Lung (tissue), 12 donors: Measurements from ENCODE around the gene CTXN1. TPM values are rescaled to one million over a fixed set of nuclear protein-coding genes. Genes with fewer than 3 reads are reported as not detected.

Experiments used
- ATAC-seq: fragments of 200-7000 bp; cut with Tn5 transposase; one replicate; pipeline ENCODE4 v1.9.1; 2020; ENCODE audit warnings: moderate number of reproducible peaks; ENCODE audit not compliant: insufficient read depth, low FRiP score
- DNase-seq, 3 donors: peaks; one replicate each; pipeline ENCODE4 v3.0.0-alpha.2; 2013 to 2017
- H3K27ac ChIP-seq, 2 donors: one replicate each; pipeline ENCODE4 v1.5.1; 2013; ENCODE audit warnings: mild to moderate bottlenecking in 2 of 2, moderate library complexity in 2 of 2, control low read depth in 1 of 2, inconsistent platforms in 1 of 2, low read depth in 1 of 2, low read length in 1 of 2
- H3K27me3 ChIP-seq, 3 donors: one replicate each; pipeline ENCODE4 v1.5.1; 2013; ENCODE audit warnings: low read length in 2 of 3; ENCODE audit not compliant: control insufficient read depth in 3 of 3, insufficient read depth in 3 of 3
- H3K36me3 ChIP-seq, 4 donors: one replicate each; pipeline ENCODE4 v1.5.1; 2013; ENCODE audit warnings: low read length in 4 of 4, mild to moderate bottlenecking in 1 of 4, moderate library complexity in 1 of 4; ENCODE audit not compliant: control insufficient read depth in 4 of 4, insufficient read depth in 4 of 4
- H3K4me1 ChIP-seq, 5 donors: one replicate each; pipeline ENCODE4 v1.5.1; 2013; ENCODE audit warnings: low read length in 5 of 5, mild to moderate bottlenecking in 2 of 5, moderate library complexity in 1 of 5; ENCODE audit not compliant: control insufficient read depth in 5 of 5, insufficient read depth in 5 of 5
- H3K4me3 ChIP-seq: one replicate; pipeline ENCODE4 v1.5.1; 2013; ENCODE audit warnings: mild to moderate bottlenecking, control low read depth, moderate library complexity
- H3K9ac ChIP-seq, 2 donors: one replicate each; pipeline ENCODE4 v1.5.1; 2013; ENCODE audit warnings: low read length in 2 of 2, control low read depth in 1 of 2; ENCODE audit not compliant: insufficient read depth in 1 of 2
- H3K9me3 ChIP-seq, 4 donors: one replicate each; pipeline ENCODE4 v1.5.1; 2013; ENCODE audit warnings: low read length in 3 of 4, mild to moderate bottlenecking in 1 of 4, moderate library complexity in 1 of 4; ENCODE audit not compliant: control insufficient read depth in 4 of 4, insufficient read depth in 3 of 4
- CTCF ChIP-seq: IDR thresholded peaks from 2 replicates; pipeline ENCODE4 v1.5.1; 2012; ENCODE audit warnings: mild to moderate bottlenecking; ENCODE audit errors: control extremely low read depth, extremely low read depth
- WGBS, 2 donors: extraction: QIAGEN DNeasy Blood & Tissue Kit; methylation state at CpG; one replicate each; pipeline ENCODE4 v1.1.7; 2013; 5-methylcytosine and 5-hydroxymethylcytosine counted together
- polyA plus RNA-seq, 2 donors: library from polyadenylated mRNA; stranded (reverse); fragments of 200-250 nt; gene quantifications; one replicate each; pipeline ENCODE4 v1.2.1, GENCODE V29; 2013
- total RNA-seq, 2 donors: library from RNA; depleted of rRNA in 1 of 2; stranded (reverse); fragments of >200 nt in 1 of 2; gene quantifications; one replicate each; pipeline ENCODE4 v1.2.1, GENCODE V29; 2014 to 2021
- donor health status: control.
- donor health status: control.
- donor health status: Bipolar disorder and iron deficiency.
- donor health status: healthy.
- donor health status: DM: yes; HTN: yes; CAD: no.

The CTXN1 gene
- total and polyA plus RNA-seq, 4 donors, result 4.3 to 25.9 (median 6.9) TPM

GRCh38 chr19:7908742-7909461, 17.0 kb downstream of the CTXN1 start:
- Histone ChIP-seq H3K9me3 (peaks cover 0 to 18% (median 0%) of the 10 kb centered on the region in 4 donors), H3K36me3 (peaks cover 9 to 55% (median 11%) of the 10 kb centered on the region in 4 donors), H3K4me3 (no peak overlapping the region), H3K9ac (no peak overlapping the region), H3K4me1 (peaks cover 0 to 22% (median 6%) of the 10 kb centered on the region in 5 donors), H3K27me3 (no peaks in the 10 kb centered on the region), H3K27ac (no peak overlapping the region)
- ATAC-seq (no peak), DNase-seq (no peak)
- WGBS, 2 donors, result 91 to 93% methylated on average over 19 of the region's 19 CpGs
- TF ChIP-seq CTCF, result no peak

- H3K4me1 ChIP-seq, result peaks cover 0 to 22% (median 6%) of the 10 kb centered on the region in 5 donors
- no peaks in the 10 kb centered on the region for H3K27me3 ChIP-seq
- TF ChIP-seq CTCF, result no peak
- peaks cover 9 to 54% (median 11%) of the 10 kb centered on the region in 4 donors for H3K36me3 ChIP-seq
- no peak overlapping the region for H3K27ac ChIP-seq
- no peak for DNase-seq
- peaks cover 0 to 17% (median 0%) of the 10 kb centered on the region in 4 donors for H3K9me3 ChIP-seq
- no peak for ATAC-seq
- H3K9ac ChIP-seq, result no peak overlapping the region
- WGBS, 2 donors, result 87% methylated on average over 13 to 14 of the region's 14 CpGs
- H3K4me3 ChIP-seq, result no peak overlapping the region
These were observed 17.7 kb downstream of the CTXN1 start for GRCh38 chr19:7908078-7908699.

- H3K4me1 ChIP-seq, result peaks cover 0 to 22% (median 6%) of the 10 kb centered on the region in 5 donors
- H3K36me3 ChIP-seq, result peaks cover 9 to 48% (median 11%) of the 10 kb centered on the region in 4 donors
- 90 to 96% methylated on average over 11 of the region's 11 CpGs for WGBS, 2 donors
- H3K9ac ChIP-seq, result no peak overlapping the region
- peaks cover 0 to 13% (median 0%) of the 10 kb centered on the region in 4 donors for H3K9me3 ChIP-seq
- H3K27me3 ChIP-seq, result no peaks in the 10 kb centered on the region
- ATAC-seq (no peak), DNase-seq (no peak)
- no peak overlapping the region for H3K4me3 ChIP-seq
- no peak overlapping the region for H3K27ac ChIP-seq
- no peak for TF ChIP-seq CTCF
These were observed 18.4 kb downstream of the CTXN1 start for GRCh38 chr19:7907544-7907943.
